ENCODE measurements around the gene ZSCAN31.

GRCh38 chr6:28323813-28324424, 12.0 kb downstream of the ZSCAN31 start:
- TF ChIP-seq MTA3 (IDR thresholded peaks at IDR 0.05; ENCODE audit: borderline replicate concordance) (no peak), POLR3G (IDR thresholded peaks at IDR 0.05; ENCODE audit: extremely low read depth, insufficient read length, insufficient replicate concordance) (no peak), BRD4 (IDR thresholded peaks at IDR 0.05) (no peak), ARID3A (IDR thresholded peaks at IDR 0.05; ENCODE audit: borderline replicate concordance, low read depth, low read length) (no peak), RFX5 (IDR thresholded peaks at IDR 0.05; ENCODE audit: low read depth, low read length) (no peak), CTCF (IDR thresholded peaks at IDR 0.05 in 2 of 3, conservative IDR thresholded peaks at IDR 0.05 in 1 of 3; ENCODE audit: insufficient read depth in 2 of 3, low read depth in 1 of 3, low read length in 3 of 3) (no peak), TEAD4 (IDR thresholded peaks at IDR 0.05; ENCODE audit: low read length) (no peak), TEAD4 (CRISPR knock-in tag; IDR thresholded peaks at IDR 0.05; ENCODE audit: borderline replicate concordance) (no peak), PATZ1 (CRISPR knock-in tag; IDR thresholded peaks at IDR 0.05; ENCODE audit: borderline replicate concordance) (no peak), POU5F1 (IDR thresholded peaks at IDR 0.05; ENCODE audit: borderline replicate concordance, low read depth, low read length, partially characterized antibody) (no peak)

Measured in K562 (cell line).